GM23338 (cell line): ENCODE measurements around the gene KIAA1671. TPM values are rescaled to one million over a fixed set of nuclear protein-coding genes. Genes with fewer than 3 reads are reported as not detected.

Experiments used
- ATAC-seq: fragments of 200-7000 bp; cut with Tn5 transposase; 3 replicates; pipeline ENCODE4 v1.9.1; 2020
- DNase-seq: peaks from one replicate; pipeline ENCODE4 v3.0.0-alpha.2; 2015; ENCODE audit warnings: low spot score
- H2AFZ ChIP-seq: fragments of 200-600 bp; sonication (generic); 2 replicates; pipeline ENCODE4 v1.8.0; 2016; ENCODE audit warnings: antibody characterized with exemption, mild to moderate bottlenecking, moderate library complexity
- H3F3A ChIP-seq: fragments of 200-600 bp; sonication (generic); replicated peaks from 2 replicates; pipeline ENCODE4 v1.8.0; 2017; ENCODE audit warnings: antibody characterized with exemption, mixed run types, low read depth
- H3K27ac ChIP-seq: fragments of 200-600 bp; sonication (generic); 2 replicates; pipeline ENCODE4 v1.6.1; 2016; ENCODE audit warnings: low read depth
- H3K27me3 ChIP-seq: fragments of 200-600 bp; sonication (generic); 2 replicates; pipeline ENCODE4 v1.8.0; 2016; ENCODE audit warnings: mild to moderate bottlenecking, mixed run types, moderate library complexity; ENCODE audit not compliant: insufficient read depth
- H3K36me3 ChIP-seq: fragments of 200-600 bp; sonication (generic); 2 replicates; pipeline ENCODE4 v1.8.0; 2016; ENCODE audit warnings: mild to moderate bottlenecking; ENCODE audit not compliant: insufficient read depth
- H3K4me1 ChIP-seq: fragments of 200-600 bp; sonication (generic); 2 replicates; pipeline ENCODE4 v1.8.0; 2016; ENCODE audit warnings: mild to moderate bottlenecking, moderate library complexity; ENCODE audit not compliant: insufficient read depth
- H3K4me2 ChIP-seq: fragments of 200-600 bp; sonication (generic); 2 replicates; pipeline ENCODE4 v1.7.1; 2017; ENCODE audit warnings: mixed run types
- H3K4me3 ChIP-seq: fragments of 200-600 bp; sonication (generic); 2 replicates; pipeline ENCODE4 v1.6.1; 2016; ENCODE audit warnings: mixed run types
- H3K79me2 ChIP-seq: fragments of 200-600 bp; sonication (generic); replicated peaks from 2 replicates; pipeline ENCODE4 v1.8.0; 2017; ENCODE audit warnings: mild to moderate bottlenecking; ENCODE audit not compliant: insufficient read depth
- H3K9me2 ChIP-seq: fragments of 200-600 bp; sonication (generic); 2 replicates; pipeline ENCODE4 v1.8.0; 2017; ENCODE audit not compliant: insufficient read depth
- H4K20me1 ChIP-seq: fragments of 200-600 bp; sonication (generic); replicated peaks from 2 replicates; pipeline ENCODE4 v1.8.0; 2017; ENCODE audit warnings: mild to moderate bottlenecking; ENCODE audit not compliant: insufficient read depth
- H3K27ac Mint-ChIP-seq: 2 replicates; pipeline ENCODE4 v1.8.0; 2020; ENCODE audit warnings: inconsistent platforms, mild to moderate bottlenecking, moderate library complexity, mixed read lengths
- H3K27me3 Mint-ChIP-seq: 3 replicates; pipeline ENCODE4 v1.8.0; 2022; ENCODE audit warnings: low read depth, mild to moderate bottlenecking, moderate library complexity, mixed read lengths, inconsistent platforms; ENCODE audit not compliant: insufficient read depth, poor library complexity
- H3K36me3 Mint-ChIP-seq: 3 replicates; pipeline ENCODE4 v1.8.0; 2021; ENCODE audit warnings: low read depth, mild to moderate bottlenecking, inconsistent platforms, moderate library complexity, mixed read lengths
- H3K4me1 Mint-ChIP-seq: 3 replicates; pipeline ENCODE4 v1.8.0; 2020; ENCODE audit warnings: mild to moderate bottlenecking, inconsistent platforms, mixed read lengths
- H3K4me3 Mint-ChIP-seq: 3 replicates; pipeline ENCODE4 v1.8.0; 2021; ENCODE audit warnings: moderate library complexity, mild to moderate bottlenecking, inconsistent platforms, mixed read lengths
- H3K9me3 Mint-ChIP-seq: 3 replicates; pipeline ENCODE4 v1.8.0; 2020; ENCODE audit warnings: moderate library complexity, mild to moderate bottlenecking, inconsistent platforms, mixed read lengths
- CREB1 ChIP-seq: fragments of 250-450 bp; sonication (Bioruptor Pico); IDR thresholded peaks from 2 replicates; pipeline ENCODE4 v1.5.0; 2020; ENCODE audit warnings: low read depth, mild to moderate bottlenecking, moderate library complexity
- CTCF ChIP-seq, 2 experiments: fragments of 200-600 bp in 1 of 2; sonication (generic) in 1 of 2; conservative IDR thresholded peaks; 2 replicates each; pipeline versions ENCODE4 v1.5.1 to v1.6.1; 2016 to 2017; ENCODE audit warnings: antibody characterized with exemption in 2 of 2, low read depth in 2 of 2, mild to moderate bottlenecking in 2 of 2, moderate library complexity in 1 of 2
- EZH2phosphoT487 ChIP-seq: fragments of 200-600 bp; sonication (generic); IDR thresholded peaks from one replicate; pipeline ENCODE4 v1.8.1; 2018; ENCODE audit warnings: antibody characterized with exemption; ENCODE audit not compliant: unreplicated experiment
- NANOG ChIP-seq: IDR thresholded peaks from 2 replicates; pipeline ENCODE4 v1.6.1; 2016; ENCODE audit warnings: antibody characterized with exemption, borderline replicate concordance
- ZNF114 ChIP-seq: fragments of 250-450 bp; sonication (Bioruptor Pico); IDR thresholded peaks from 2 replicates; pipeline ENCODE4 v1.5.0; 2020; ENCODE audit warnings: mild to moderate bottlenecking, moderate library complexity
- polyA plus RNA-seq: library from polyadenylated mRNA; unstranded; fragments of >200 nt; fragmentation: Nextera tagmentation; extraction: Ambion mirVana; gene quantifications from 2 replicates; pipeline ENCODE4 v1.2.1, GENCODE V29; 2016
- total RNA-seq: library from RNA; depleted of rRNA; stranded (reverse); fragments of >200 nt; shearing (Covaris generic); gene quantifications from 2 replicates; pipeline ENCODE4 v1.2.3, GENCODE V29; 2014
- TF ChIP-seq, protein P1 (sequence below): fragments of 250-450 bp; sonication (Bioruptor Pico); IDR thresholded peaks from 2 replicates; pipeline ENCODE4 v1.5.0; 2020; ENCODE audit warnings: mild to moderate bottlenecking, moderate library complexity
- TF ChIP-seq, protein P2 (sequence below): IDR thresholded peaks from 2 replicates; pipeline ENCODE4 v1.6.1; 2016; ENCODE audit warnings: antibody characterized with exemption

The KIAA1671 gene
- total and polyA plus RNA-seq, 2 experiments from 2014 or later = 6.1 to 27.2 TPM

- TF ChIP-seq, protein P1, sequence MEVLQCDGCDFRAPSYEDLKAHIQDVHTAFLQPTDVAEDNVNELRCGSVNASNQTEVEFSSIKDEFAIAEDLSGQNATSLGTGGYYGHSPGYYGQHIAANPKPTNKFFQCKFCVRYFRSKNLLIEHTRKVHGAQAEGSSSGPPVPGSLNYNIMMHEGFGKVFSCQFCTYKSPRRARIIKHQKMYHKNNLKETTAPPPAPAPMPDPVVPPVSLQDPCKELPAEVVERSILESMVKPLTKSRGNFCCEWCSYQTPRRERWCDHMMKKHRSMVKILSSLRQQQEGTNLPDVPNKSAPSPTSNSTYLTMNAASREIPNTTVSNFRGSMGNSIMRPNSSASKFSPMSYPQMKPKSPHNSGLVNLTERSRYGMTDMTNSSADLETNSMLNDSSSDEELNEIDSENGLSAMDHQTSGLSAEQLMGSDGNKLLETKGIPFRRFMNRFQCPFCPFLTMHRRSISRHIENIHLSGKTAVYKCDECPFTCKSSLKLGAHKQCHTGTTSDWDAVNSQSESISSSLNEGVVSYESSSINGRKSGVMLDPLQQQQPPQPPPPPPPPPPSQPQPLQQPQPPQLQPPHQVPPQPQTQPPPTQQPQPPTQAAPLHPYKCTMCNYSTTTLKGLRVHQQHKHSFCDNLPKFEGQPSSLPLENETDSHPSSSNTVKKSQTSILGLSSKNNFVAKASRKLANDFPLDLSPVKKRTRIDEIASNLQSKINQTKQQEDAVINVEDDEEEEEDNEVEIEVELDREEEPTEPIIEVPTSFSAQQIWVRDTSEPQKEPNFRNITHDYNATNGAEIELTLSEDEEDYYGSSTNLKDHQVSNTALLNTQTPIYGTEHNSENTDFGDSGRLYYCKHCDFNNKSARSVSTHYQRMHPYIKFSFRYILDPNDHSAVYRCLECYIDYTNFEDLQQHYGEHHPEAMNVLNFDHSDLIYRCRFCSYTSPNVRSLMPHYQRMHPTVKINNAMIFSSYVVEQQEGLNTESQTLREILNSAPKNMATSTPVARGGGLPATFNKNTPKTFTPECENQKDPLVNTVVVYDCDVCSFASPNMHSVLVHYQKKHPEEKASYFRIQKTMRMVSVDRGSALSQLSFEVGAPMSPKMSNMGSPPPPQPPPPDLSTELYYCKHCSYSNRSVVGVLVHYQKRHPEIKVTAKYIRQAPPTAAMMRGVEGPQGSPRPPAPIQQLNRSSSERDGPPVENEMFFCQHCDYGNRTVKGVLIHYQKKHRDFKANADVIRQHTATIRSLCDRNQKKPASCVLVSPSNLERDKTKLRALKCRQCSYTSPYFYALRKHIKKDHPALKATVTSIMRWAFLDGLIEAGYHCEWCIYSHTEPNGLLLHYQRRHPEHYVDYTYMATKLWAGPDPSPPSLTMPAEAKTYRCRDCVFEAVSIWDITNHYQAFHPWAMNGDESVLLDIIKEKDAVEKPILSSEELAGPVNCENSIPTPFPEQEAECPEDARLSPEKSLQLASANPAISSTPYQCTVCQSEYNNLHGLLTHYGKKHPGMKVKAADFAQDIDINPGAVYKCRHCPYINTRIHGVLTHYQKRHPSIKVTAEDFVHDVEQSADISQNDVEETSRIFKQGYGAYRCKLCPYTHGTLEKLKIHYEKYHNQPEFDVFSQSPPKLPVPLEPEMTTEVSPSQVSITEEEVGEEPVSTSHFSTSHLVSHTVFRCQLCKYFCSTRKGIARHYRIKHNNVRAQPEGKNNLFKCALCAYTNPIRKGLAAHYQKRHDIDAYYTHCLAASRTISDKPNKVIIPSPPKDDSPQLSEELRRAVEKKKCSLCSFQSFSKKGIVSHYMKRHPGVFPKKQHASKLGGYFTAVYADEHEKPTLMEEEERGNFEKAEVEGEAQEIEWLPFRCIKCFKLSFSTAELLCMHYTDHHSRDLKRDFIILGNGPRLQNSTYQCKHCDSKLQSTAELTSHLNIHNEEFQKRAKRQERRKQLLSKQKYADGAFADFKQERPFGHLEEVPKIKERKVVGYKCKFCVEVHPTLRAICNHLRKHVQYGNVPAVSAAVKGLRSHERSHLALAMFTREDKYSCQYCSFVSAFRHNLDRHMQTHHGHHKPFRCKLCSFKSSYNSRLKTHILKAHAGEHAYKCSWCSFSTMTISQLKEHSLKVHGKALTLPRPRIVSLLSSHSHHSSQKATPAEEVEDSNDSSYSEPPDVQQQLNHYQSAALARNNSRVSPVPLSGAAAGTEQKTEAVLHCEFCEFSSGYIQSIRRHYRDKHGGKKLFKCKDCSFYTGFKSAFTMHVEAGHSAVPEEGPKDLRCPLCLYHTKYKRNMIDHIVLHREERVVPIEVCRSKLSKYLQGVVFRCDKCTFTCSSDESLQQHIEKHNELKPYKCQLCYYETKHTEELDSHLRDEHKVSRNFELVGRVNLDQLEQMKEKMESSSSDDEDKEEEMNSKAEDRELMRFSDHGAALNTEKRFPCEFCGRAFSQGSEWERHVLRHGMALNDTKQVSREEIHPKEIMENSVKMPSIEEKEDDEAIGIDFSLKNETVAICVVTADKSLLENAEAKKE (CRISPR knock-in tag) = no peak
- TF ChIP-seq NANOG = no peak
- TF ChIP-seq, protein P2, sequence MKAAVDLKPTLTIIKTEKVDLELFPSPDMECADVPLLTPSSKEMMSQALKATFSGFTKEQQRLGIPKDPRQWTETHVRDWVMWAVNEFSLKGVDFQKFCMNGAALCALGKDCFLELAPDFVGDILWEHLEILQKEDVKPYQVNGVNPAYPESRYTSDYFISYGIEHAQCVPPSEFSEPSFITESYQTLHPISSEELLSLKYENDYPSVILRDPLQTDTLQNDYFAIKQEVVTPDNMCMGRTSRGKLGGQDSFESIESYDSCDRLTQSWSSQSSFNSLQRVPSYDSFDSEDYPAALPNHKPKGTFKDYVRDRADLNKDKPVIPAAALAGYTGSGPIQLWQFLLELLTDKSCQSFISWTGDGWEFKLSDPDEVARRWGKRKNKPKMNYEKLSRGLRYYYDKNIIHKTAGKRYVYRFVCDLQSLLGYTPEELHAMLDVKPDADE = no peak
Measured at GRCh38 chr22:24982301-24983056, 30.0 kb downstream of the KIAA1671 start (continued).

DNA sequence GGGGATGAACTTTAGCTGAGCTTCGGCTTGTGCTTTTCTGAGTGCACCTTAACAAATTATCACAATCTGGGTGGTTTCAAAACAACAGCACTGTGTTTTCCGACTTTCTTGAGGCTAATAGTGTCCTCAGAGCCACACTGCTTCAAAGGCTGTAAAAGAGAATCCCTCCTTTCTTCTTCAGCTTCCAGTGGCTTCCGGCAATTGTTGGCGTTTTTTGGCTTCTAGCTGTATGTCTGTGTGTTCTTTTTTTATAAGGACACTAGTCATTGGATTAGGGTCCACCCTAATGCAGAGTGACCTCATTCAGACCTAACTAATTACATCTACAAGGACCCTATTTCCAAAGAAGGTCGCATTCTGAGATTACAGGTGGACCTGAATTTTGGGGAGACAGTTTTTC, 30.6 kb downstream of the KIAA1671 start:
- H3K27me3 ChIP-seq = no peaks in the 10 kb centered on the region
- ATAC-seq = no peak
- H3K4me3 ChIP-seq = no peak overlapping the region
- 0 out of 2 replicates have a peak overlapping the region, but pooled peaks have one; percentile 20 for H3K4me2 ChIP-seq
- H3F3A ChIP-seq = no peaks in the 10 kb centered on the region
- Mint-ChIP-seq H3K9me3 (no peaks in the 10 kb centered on the region), H3K4me3 (no peak overlapping the region), H3K27me3 (peaks cover 10% of the 10 kb centered on the region), H3K36me3 (peaks cover 4% of the 10 kb centered on the region; the same call in 2 of the 3 replicates), H3K4me1 (peaks cover 22% of the 10 kb centered on the region), H3K27ac (peak overlapping the region; percentile 83)
- H3K9me2 ChIP-seq = no peaks in the 10 kb centered on the region
- H3K79me2 ChIP-seq = peaks cover 35% of the 10 kb centered on the region
- no peaks in the 10 kb centered on the region; the same call in 1 of the 2 replicates for H4K20me1 ChIP-seq
- TF ChIP-seq ZNF114 (CRISPR knock-in tag) (no peak), EZH2phosphoT487 (no peak), CTCF (conservative IDR thresholded peaks at IDR 0.05; ENCODE audit: low read depth in 2 of 2) (no peak), CREB1 (CRISPR knock-in tag) (no peak), NANOG (no peak)
- no peak overlapping the region for H2AFZ ChIP-seq
- DNase-seq = no peak
- no peaks in the 10 kb centered on the region for H3K36me3 ChIP-seq
- H3K27ac ChIP-seq = peak overlapping the region; percentile 59; the same call in 1 of the 2 replicates
- peaks cover 17% of the 10 kb centered on the region; the same call in 1 of the 2 replicates for H3K4me1 ChIP-seq
